Measurements from ENCODE around the gene PELI3.
"Not testable (repeated sequence)": the region's sequence is repeated elsewhere in the genome, so short reads cannot be mapped to it uniquely, and the experiment has no call there.

Gene PELI3

DNA sequence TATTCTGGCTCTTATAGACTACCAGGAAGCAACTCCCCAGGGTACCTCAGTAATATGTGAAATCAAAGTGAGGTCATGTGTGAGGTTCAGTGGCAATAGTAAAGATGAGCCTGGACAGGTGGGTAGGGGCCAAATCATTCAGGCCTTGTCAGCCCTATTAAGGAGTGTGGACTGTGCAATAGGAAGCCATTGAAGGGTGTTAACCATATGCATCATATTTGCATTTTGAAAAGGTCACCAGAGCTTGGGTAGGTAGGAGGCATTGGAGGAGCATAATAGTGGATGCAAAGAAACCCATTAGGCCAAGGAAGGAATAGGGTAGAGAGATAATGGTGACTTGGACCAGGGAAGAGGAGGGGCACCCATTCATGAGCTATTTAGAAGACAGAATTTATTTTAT, 19.7 kb upstream of the PELI3 start:
- no peak for DNase-seq (ENCODE audit: low spot score)

DNA sequence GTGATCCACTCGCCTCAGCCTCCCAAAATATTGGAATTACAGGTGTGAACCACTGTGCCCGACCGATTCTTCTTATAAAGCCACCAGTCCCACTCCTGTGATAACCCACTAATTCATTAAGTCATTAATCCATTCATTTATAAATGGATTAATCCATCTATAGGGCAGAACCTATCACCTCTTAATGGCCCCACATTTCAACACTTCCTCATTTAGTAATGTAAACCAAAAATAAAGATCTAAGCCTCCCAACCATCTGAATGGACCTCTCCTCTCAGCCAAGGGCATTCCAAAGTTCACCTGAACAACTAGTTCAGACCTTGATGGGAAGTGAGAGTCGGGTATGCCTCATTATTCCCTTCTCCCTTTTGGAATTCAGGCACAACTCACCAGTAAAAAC, 18.2 kb upstream of the PELI3 start:
- DNase-seq (ENCODE audit: low spot score): no peak

GRCh38 chr11:66450560-66450959, 16.1 kb upstream of the PELI3 start:
- DNase-seq (ENCODE audit: low spot score): no peak

GRCh38 chr11:66451663-66452062, 15.0 kb upstream of the PELI3 start:
- no peak for DNase-seq (ENCODE audit: low spot score)

DNA sequence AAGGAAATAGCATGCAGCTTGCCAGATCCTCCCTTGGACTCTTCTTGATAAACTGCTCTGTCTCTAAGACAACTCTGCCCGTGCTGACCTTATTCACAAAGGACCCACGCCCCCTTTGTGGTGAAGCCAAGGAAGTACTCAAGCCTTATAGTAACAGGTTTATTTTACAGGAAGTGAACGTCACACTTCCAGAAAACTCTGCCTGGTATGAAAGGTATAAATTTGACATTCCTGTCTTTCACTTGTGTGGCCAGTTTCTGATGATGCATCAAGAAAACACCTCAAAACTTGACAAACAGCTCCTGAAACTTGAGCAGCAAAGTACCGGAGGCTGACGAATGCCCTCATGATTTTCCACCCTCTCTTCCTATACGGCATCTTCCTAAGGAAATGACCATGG, 12.5 kb upstream of the PELI3 start:
- no peak for DNase-seq (ENCODE audit: low spot score)

GRCh38 chr11:66454828-66455227, 11.9 kb upstream of the PELI3 start:
- no peak for DNase-seq (ENCODE audit: low spot score)

- DNase-seq (ENCODE audit: low spot score): no peak
These were observed 8.9 kb upstream of the PELI3 start for GRCh38 chr11:66457826-66458225.

GRCh38 chr11:66459138-66459778, 7.4 kb upstream of the PELI3 start:
- no peak for DNase-seq (ENCODE audit: low spot score)

GRCh38 chr11:66462010-66462409, 4.7 kb upstream of the PELI3 start:
- no peak for DNase-seq (ENCODE audit: low spot score)

GRCh38 chr11:66462911-66463310, 3.8 kb upstream of the PELI3 start:
- no peak for DNase-seq (ENCODE audit: low spot score)

DNA sequence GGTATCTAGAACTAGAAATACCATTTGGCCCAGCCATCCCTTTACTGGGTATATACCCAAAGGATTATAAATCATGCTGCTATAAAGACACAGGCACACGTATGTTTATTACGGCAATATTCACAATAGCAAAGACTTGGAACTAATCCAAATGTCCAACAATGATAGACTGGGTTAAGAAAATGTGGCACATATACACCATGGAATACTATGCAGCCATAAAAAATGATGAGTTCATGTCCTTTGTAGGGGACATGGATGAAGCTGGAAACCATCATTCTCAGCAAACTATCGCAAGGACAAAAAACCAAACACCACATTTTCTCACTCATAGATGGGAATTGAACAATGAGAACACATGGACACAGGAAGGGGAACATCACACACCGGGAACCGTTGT, 2.6 kb upstream of the PELI3 start:
- not testable (repeated sequence) for DNase-seq (ENCODE audit: low spot score)

DNA sequence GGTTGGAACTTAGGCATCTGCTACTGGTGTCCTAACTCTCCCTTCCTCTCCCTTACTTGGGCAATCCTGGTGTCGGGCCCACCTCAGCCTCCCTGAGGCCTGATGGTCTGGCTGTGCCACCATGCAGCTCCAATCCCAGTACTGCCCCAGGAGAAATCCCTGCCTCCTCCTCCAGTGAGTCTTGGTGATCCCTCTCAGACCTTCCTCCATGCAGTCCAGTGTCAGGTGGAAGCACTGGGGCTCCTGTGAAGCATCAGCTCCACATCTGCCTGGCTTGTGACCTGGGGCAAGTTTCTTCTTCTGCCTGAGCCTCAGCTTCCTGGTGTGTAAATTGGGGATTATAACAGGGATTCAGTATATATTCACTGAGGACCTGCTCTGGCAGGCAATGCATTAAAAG, 1.8 kb upstream of the PELI3 start:
- no peak for DNase-seq (ENCODE audit: low spot score)

DNA sequence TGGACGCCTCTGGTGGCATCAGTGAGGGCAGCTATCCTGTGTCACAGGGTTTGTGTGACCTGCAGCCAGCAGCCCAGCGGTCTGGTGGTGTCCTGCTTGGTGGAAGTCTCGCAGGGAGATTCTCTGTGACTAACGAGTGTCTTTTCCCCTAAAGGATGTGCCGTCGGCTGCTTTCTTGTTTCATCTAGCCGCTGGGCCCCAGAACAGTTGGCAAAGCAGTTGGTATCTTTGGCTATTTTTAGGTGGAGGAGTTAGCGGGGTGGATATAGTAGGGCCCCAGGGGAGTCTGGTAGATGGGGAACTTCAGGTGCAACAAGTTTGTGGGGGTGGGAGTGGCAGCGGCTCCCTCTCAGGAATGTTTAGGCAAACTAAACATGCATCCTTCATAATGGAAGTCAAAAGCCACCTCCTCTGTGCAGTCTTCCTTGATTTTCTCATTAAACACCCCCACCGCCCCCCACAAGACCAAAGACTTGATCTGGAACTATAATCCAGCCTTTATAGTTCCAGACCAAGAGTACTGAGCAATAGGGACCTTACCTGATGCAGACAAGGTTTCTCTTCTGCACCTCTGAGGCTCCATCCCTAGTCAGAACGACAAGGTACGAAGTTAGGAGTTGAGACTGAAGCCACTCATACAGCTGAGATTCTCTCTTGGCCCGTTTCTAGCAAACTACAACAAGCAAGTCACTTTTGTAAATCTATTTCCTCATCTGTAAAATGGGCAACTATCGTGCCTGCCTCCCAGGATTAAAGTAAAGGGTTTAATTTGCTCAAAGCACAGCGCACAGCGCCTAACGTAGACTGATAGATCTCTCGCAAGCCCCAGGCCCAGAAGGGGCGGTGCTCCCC, 1.1 kb upstream of the PELI3 start:
- no peak for DNase-seq (ENCODE audit: low spot score)

DNA sequence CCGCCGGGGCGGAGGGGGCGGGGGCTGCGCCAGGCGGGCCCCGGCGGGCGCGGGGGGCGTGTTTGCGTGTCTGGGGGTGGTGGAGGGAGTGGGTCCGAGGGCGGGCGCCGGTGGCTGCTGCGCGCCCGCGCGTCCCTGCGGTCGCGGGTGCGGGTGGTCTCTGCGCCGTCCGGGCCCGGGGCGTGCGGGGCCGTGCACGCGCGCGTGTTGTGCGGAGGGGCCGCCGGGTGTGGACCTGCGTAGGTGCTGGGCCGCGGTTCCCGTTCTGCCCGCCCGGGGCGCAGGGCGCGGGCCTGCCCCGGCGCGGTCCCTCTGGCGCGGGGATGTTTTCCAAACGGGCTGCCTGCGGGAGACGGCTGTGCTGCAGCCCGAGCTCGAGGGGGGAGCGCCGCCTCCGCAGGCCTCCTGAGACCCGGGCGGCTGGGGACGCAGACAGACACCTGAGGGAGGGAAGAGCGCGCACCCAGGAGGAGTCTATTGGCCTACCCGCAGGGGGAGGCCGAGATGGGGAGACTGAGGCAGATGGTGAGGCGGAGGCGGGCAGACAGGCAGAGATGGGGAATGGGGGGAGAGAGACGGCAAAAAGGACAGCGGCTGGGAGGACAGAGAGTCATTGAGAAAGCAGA, 442 bp downstream of the PELI3 start:
- DNase-seq (ENCODE audit: low spot score): peak; percentile 77

GRCh38 chr11:66467756-66468155, 1.1 kb downstream of the PELI3 start:
- no peak for DNase-seq (ENCODE audit: low spot score)

- no peak for DNase-seq (ENCODE audit: low spot score)
These were observed 2.0 kb downstream of the PELI3 start for GRCh38 chr11:66468691-66469090.

GRCh38 chr11:66469441-66469840, 2.7 kb downstream of the PELI3 start:
- DNase-seq (ENCODE audit: low spot score): no peak

- DNase-seq (ENCODE audit: low spot score): no peak
These were observed 3.3 kb downstream of the PELI3 start for GRCh38 chr11:66470015-66470414.

DNA sequence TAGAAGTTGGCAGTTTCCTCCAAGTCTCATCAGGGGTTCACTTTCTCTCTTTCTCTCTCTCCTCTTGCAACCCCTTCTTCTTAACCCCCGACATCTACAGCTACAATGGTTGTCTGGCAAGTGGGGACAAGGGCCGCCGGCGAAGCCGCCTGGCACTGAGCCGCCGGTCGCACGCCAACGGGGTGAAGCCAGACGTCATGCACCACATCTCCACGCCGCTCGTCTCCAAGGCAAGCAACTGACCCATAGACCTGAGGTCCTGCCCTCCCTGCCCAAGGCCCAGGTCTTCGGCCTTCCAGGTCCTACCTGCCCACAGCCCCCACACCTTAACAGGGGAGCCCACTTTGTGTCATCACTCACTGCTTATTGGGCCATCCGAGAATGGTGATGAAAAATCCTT, 4.4 kb downstream of the PELI3 start:
- DNase-seq (ENCODE audit: low spot score): no peak

GRCh38 chr11:66472054-66472453, 5.3 kb downstream of the PELI3 start:
- no peak for DNase-seq (ENCODE audit: low spot score)

GRCh38 chr11:66473167-66473566, 6.5 kb downstream of the PELI3 start:
- DNase-seq (ENCODE audit: low spot score): no peak

DNA sequence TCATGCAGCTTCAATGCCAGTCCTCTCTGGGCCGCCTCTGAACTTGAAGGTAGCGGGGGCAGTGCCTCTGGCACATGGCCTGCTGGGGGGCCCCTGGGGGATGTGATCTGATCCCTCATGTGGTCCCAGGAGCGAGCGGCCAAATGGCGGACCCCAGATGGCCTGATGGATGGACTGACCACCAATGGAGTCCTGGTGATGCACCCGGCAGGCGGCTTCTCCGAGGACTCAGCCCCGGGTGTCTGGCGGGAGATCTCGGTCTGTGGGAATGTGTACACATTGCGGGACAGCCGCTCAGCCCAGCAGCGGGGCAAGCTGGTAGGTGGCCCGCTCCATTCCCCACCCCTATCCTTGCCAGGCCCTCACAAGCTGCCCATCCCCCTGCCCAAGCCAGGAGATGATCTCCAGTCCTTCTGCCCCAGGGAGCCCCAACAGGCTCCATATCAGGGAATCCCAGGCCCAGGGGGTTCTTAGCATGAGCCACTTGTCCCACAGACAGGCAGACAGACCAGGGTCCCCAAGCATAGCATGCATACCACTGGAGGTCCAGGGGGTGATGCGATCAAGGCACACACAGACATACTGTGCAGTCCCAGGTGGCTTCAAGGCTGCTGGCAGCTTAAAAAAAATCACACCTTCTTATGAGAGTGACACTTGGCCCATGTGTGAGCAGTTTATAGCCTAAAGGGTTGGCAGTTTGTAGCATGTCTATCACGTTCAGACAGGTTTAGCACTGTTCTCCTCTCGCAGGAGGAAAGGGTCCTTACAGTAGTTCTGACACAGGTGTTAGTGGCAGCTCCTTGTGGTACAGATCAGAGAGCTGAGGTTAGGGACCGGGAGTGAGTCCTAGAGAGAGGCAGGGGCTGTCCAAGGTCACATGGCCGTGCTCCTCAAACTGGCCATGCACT, 7.2 kb downstream of the PELI3 start:
- no peak for DNase-seq (ENCODE audit: low spot score)
